ENCODE data around the gene ELOVL3.

Gene ELOVL3

DNA sequence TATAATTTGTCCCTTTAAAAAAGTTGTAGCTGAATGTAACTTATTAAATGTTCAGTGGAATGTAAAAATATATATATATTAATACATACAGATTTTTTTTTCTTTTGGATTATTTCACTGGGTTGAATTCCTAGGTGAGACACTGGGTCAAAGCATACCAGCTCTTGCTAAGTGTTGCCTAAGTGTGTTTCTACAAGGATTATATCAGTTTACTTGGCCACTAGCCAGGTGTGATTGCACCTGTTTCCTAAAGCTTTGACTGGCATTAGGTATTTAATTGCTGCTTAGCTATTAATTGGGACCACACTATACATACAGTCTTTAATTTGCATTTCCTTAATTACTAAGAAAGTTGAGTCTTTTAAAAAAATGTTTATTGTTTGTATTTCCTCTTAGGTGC lies 5.5 kb upstream of the ELOVL3 start:
- no peak overlapping the region for H2BK120ac ChIP-seq (ENCODE audit: insufficient read depth, low read length, poor library complexity)
- H3K9ac ChIP-seq (ENCODE audit: low read length): no peak overlapping the region
- no peak overlapping the region for H3K23ac ChIP-seq (ENCODE audit: low read length)
- H2BK5ac ChIP-seq (ENCODE audit: low read depth, low read length, poor library complexity): no peak overlapping the region
- no peak overlapping the region for H2AFZ ChIP-seq (ENCODE audit: insufficient read depth, low read length, poor library complexity)
- H3K9me3 ChIP-seq (ENCODE audit: insufficient read depth, low read depth, low read length): no peaks in the 10 kb centered on the region
- no peak overlapping the region for H3K18ac ChIP-seq (ENCODE audit: low read length)
- no peak overlapping the region for H3K4me2 ChIP-seq (ENCODE audit: low read length)
- no peak overlapping the region for H3K27ac ChIP-seq (ENCODE audit: low read depth, low read length)
- no peak overlapping the region for H2AK5ac ChIP-seq (ENCODE audit: low read length)
- H3K4me1 ChIP-seq (ENCODE audit: control insufficient read depth in 1 of 2, insufficient read depth in 2 of 2, low read length in 2 of 2): peaks cover under 1 to 2% of the 10 kb centered on the region in 2 experiments
- no peaks in the 10 kb centered on the region for H3K36me3 ChIP-seq (ENCODE audit: control insufficient read depth in 1 of 2, insufficient read depth in 2 of 2, low read length in 2 of 2)
- no peak overlapping the region for H2BK12ac ChIP-seq (ENCODE audit: low read length)
- H4K8ac ChIP-seq (ENCODE audit: low read depth, low read length): no peak overlapping the region
- no peak for DNase-seq
- H4K12ac ChIP-seq (ENCODE audit: low read depth, low read length): no peak overlapping the region
- H3K79me2 ChIP-seq (ENCODE audit: control insufficient read depth, insufficient read depth, low read length, poor library complexity): no peaks in the 10 kb centered on the region
- H3K4ac ChIP-seq (ENCODE audit: low read depth, low read length): no peak overlapping the region
- H4K91ac ChIP-seq (ENCODE audit: low read depth, low read length): no peak overlapping the region
- no peak overlapping the region for H3K4me3 ChIP-seq (ENCODE audit: low read depth, low read length)
- no peaks in the 10 kb centered on the region for H3K79me1 ChIP-seq (ENCODE audit: low read length)
- H3K14ac ChIP-seq (ENCODE audit: low read length): no peak overlapping the region
- no peaks in the 10 kb centered on the region for H3K27me3 ChIP-seq (ENCODE audit: insufficient read depth, low read length)

GRCh38 chr10:102222797-102223196 lies 3.3 kb upstream of the ELOVL3 start:
- H2AFZ ChIP-seq (ENCODE audit: insufficient read depth, low read length, poor library complexity): no peak overlapping the region
- H3K23ac ChIP-seq (ENCODE audit: low read length): no peak overlapping the region

DNA sequence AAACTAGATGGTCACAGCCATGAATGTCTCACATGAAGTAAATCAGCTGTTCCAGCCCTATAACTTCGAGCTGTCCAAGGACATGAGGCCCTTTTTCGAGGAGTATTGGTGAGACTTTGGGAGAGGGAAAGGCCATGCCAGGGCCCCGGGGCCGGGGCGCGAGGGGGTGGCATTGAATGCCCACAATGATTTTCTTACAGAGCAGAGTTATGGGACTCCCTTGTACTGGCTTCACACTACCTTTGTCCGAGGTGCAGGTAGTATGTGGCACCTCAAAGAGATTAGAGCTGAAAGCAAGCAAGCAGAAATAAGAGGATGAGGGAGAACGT lies 407 bp downstream of the ELOVL3 start:
- Histone ChIP-seq H3K79me2 (ENCODE audit: control insufficient read depth, insufficient read depth, low read length, poor library complexity) (no peaks in the 10 kb centered on the region), H2BK5ac (ENCODE audit: low read depth, low read length, poor library complexity) (no peak overlapping the region), H2BK120ac (ENCODE audit: insufficient read depth, low read length, poor library complexity) (no peak overlapping the region), H2BK12ac (ENCODE audit: low read length) (no peak overlapping the region), H2AFZ (ENCODE audit: insufficient read depth, low read length, poor library complexity) (no peak overlapping the region), H3K4ac (ENCODE audit: low read depth, low read length) (no peak overlapping the region), H4K8ac (ENCODE audit: low read depth, low read length) (no peak overlapping the region), H4K91ac (ENCODE audit: low read depth, low read length) (no peak overlapping the region), H3K27ac (ENCODE audit: low read depth, low read length) (no peak overlapping the region), H3K4me1 (ENCODE audit: control insufficient read depth in 1 of 2, insufficient read depth in 2 of 2, low read length in 2 of 2) (peaks cover 19 to 26% of the 10 kb centered on the region in 2 experiments), H3K4me3 (ENCODE audit: low read depth, low read length) (no peak overlapping the region), H2AK5ac (ENCODE audit: low read length) (no peak overlapping the region), H3K9ac (ENCODE audit: low read length) (no peak overlapping the region), H3K36me3 (ENCODE audit: control insufficient read depth in 1 of 2, insufficient read depth in 2 of 2, low read length in 2 of 2) (no peaks in the 10 kb centered on the region), H4K12ac (ENCODE audit: low read depth, low read length) (no peak overlapping the region), H3K18ac (ENCODE audit: low read length) (no peak overlapping the region), H3K4me2 (ENCODE audit: low read length) (peak overlapping the region; percentile 54), H3K79me1 (ENCODE audit: low read length) (no peaks in the 10 kb centered on the region), H3K14ac (ENCODE audit: low read length) (no peak overlapping the region), H3K23ac (ENCODE audit: low read length) (no peak overlapping the region), H3K27me3 (ENCODE audit: insufficient read depth, low read length) (peaks cover 33% of the 10 kb centered on the region), H3K9me3 (ENCODE audit: insufficient read depth, low read depth, low read length) (peaks cover 5% of the 10 kb centered on the region)
- no peak for DNase-seq
- no CpG with 5 or more reads among the region's 8 CpGs for WGBS (ENCODE audit: extremely low coverage, insufficient coverage, insufficient read length)

More at GRCh38 chr10:102222797-102223196, 3.3 kb upstream of the ELOVL3 start:
- Histone ChIP-seq H3K27me3 (ENCODE audit: insufficient read depth, low read length) (peaks cover 8% of the 10 kb centered on the region), H3K14ac (ENCODE audit: low read length) (no peak overlapping the region), H3K79me1 (ENCODE audit: low read length) (no peaks in the 10 kb centered on the region), H3K9me3 (ENCODE audit: insufficient read depth, low read depth, low read length) (peaks cover 3% of the 10 kb centered on the region), H2BK12ac (ENCODE audit: low read length) (no peak overlapping the region), H2BK5ac (ENCODE audit: low read depth, low read length, poor library complexity) (no peak overlapping the region), H4K12ac (ENCODE audit: low read depth, low read length) (no peak overlapping the region), H3K4me3 (ENCODE audit: low read depth, low read length) (no peak overlapping the region), H4K91ac (ENCODE audit: low read depth, low read length) (no peak overlapping the region), H3K9ac (ENCODE audit: low read length) (no peak overlapping the region), H3K79me2 (ENCODE audit: control insufficient read depth, insufficient read depth, low read length, poor library complexity) (no peaks in the 10 kb centered on the region), H3K18ac (ENCODE audit: low read length) (no peak overlapping the region), H4K8ac (ENCODE audit: low read depth, low read length) (no peak overlapping the region), H3K4me2 (ENCODE audit: low read length) (no peak overlapping the region), H3K27ac (ENCODE audit: low read depth, low read length) (no peak overlapping the region), H2AK5ac (ENCODE audit: low read length) (no peak overlapping the region), H3K4ac (ENCODE audit: low read depth, low read length) (no peak overlapping the region), H2BK120ac (ENCODE audit: insufficient read depth, low read length, poor library complexity) (no peak overlapping the region), H3K36me3 (ENCODE audit: control insufficient read depth in 1 of 2, insufficient read depth in 2 of 2, low read length in 2 of 2) (no peaks in the 10 kb centered on the region), H3K4me1 (ENCODE audit: control insufficient read depth in 1 of 2, insufficient read depth in 2 of 2, low read length in 2 of 2) (peaks cover 6 to 10% of the 10 kb centered on the region in 2 experiments)
- no CpG with 5 or more reads among the region's 5 CpGs for WGBS (ENCODE audit: extremely low coverage, insufficient coverage, insufficient read length)
- peak in 1 of 2 donors; percentile 41 for DNase-seq

- WGBS (ENCODE audit: extremely low coverage, insufficient coverage, insufficient read length): no CpG with 5 or more reads among the region's 8 CpGs
- H3K27ac ChIP-seq (ENCODE audit: low read depth, low read length): no peak overlapping the region
- no peak overlapping the region for H4K91ac ChIP-seq (ENCODE audit: low read depth, low read length)
- H3K23ac ChIP-seq (ENCODE audit: low read length): no peak overlapping the region
- no peak overlapping the region for H2AFZ ChIP-seq (ENCODE audit: insufficient read depth, low read length, poor library complexity)
- peaks cover 38% of the 10 kb centered on the region for H3K27me3 ChIP-seq (ENCODE audit: insufficient read depth, low read length)
- peak; percentile 78 to 80 for DNase-seq
- H3K9ac ChIP-seq (ENCODE audit: low read length): no peak overlapping the region
- H2AK5ac ChIP-seq (ENCODE audit: low read length): no peak overlapping the region
- no peak overlapping the region for H2BK120ac ChIP-seq (ENCODE audit: insufficient read depth, low read length, poor library complexity)
- no peak overlapping the region for H3K18ac ChIP-seq (ENCODE audit: low read length)
- H3K14ac ChIP-seq (ENCODE audit: low read length): no peak overlapping the region
- H3K79me1 ChIP-seq (ENCODE audit: low read length): no peaks in the 10 kb centered on the region
- no peak overlapping the region for H2BK12ac ChIP-seq (ENCODE audit: low read length)
- H3K4me1 ChIP-seq (ENCODE audit: control insufficient read depth in 1 of 2, insufficient read depth in 2 of 2, low read length in 2 of 2): peaks cover 20 to 28% of the 10 kb centered on the region in 2 experiments
- no peaks in the 10 kb centered on the region for H3K79me2 ChIP-seq (ENCODE audit: control insufficient read depth, insufficient read depth, low read length, poor library complexity)
- H3K4me2 ChIP-seq (ENCODE audit: low read length): no peak overlapping the region
- H3K4ac ChIP-seq (ENCODE audit: low read depth, low read length): no peak overlapping the region
- H3K9me3 ChIP-seq (ENCODE audit: insufficient read depth, low read depth, low read length): peaks cover 5% of the 10 kb centered on the region
- H2BK5ac ChIP-seq (ENCODE audit: low read depth, low read length, poor library complexity): no peak overlapping the region
- no peak overlapping the region for H4K12ac ChIP-seq (ENCODE audit: low read depth, low read length)
- H3K4me3 ChIP-seq (ENCODE audit: low read depth, low read length): no peak overlapping the region
- H3K36me3 ChIP-seq (ENCODE audit: control insufficient read depth in 1 of 2, insufficient read depth in 2 of 2, low read length in 2 of 2): no peaks in the 10 kb centered on the region
- no peak overlapping the region for H4K8ac ChIP-seq (ENCODE audit: low read depth, low read length)
Measured at GRCh38 chr10:102227050-102227449, 951 bp downstream of the ELOVL3 start.
